Neural crest cell (in vitro differentiated cells): ENCODE data around the gene BTBD9. TPM values are rescaled to one million over a fixed set of nuclear protein-coding genes. Genes with fewer than 3 reads are reported as not detected.

Experiments used
- DNase-seq: peaks from one replicate; pipeline ENCODE4 v3.0.0; 2021; ENCODE audit warnings: low read depth, mixed read lengths, low spot score
- H3K27ac Mint-ChIP-seq: one replicate; pipeline ENCODE4 v1.8.0; 2021; ENCODE audit warnings: mild to moderate bottlenecking, mixed read lengths; ENCODE audit not compliant: unreplicated experiment
- H3K27me3 Mint-ChIP-seq: 2 replicates; pipeline ENCODE4 v1.8.0; 2021; ENCODE audit warnings: low read depth, mild to moderate bottlenecking, mixed read lengths
- H3K36me3 Mint-ChIP-seq: 2 replicates; pipeline ENCODE4 v1.8.0; 2021; ENCODE audit warnings: low read depth, mild to moderate bottlenecking, mixed read lengths
- H3K4me1 Mint-ChIP-seq: 2 replicates; pipeline ENCODE4 v1.8.0; 2021; ENCODE audit warnings: mixed read lengths
- H3K4me3 Mint-ChIP-seq: one replicate; pipeline ENCODE4 v1.8.0; 2021; ENCODE audit warnings: mild to moderate bottlenecking, mixed read lengths
- H3K9me3 Mint-ChIP-seq: 2 replicates; pipeline ENCODE4 v1.8.0; 2021; ENCODE audit warnings: mixed read lengths
- total RNA-seq: library from RNA; stranded (reverse); gene quantifications from 2 replicates; pipeline ENCODE4 v1.2.1, GENCODE V29; 2021
- TF ChIP-seq, protein P1 (sequence below): fragments of 200-600 bp; sonication (generic); conservative IDR thresholded peaks from 2 replicates; pipeline ENCODE4 v1.5.0; 2021; ENCODE audit warnings: antibody characterized with exemption, mild to moderate bottlenecking

BTBD9 gene
- total RNA-seq, 1 donor from 2014 or later = 18.0 TPM

DNA sequence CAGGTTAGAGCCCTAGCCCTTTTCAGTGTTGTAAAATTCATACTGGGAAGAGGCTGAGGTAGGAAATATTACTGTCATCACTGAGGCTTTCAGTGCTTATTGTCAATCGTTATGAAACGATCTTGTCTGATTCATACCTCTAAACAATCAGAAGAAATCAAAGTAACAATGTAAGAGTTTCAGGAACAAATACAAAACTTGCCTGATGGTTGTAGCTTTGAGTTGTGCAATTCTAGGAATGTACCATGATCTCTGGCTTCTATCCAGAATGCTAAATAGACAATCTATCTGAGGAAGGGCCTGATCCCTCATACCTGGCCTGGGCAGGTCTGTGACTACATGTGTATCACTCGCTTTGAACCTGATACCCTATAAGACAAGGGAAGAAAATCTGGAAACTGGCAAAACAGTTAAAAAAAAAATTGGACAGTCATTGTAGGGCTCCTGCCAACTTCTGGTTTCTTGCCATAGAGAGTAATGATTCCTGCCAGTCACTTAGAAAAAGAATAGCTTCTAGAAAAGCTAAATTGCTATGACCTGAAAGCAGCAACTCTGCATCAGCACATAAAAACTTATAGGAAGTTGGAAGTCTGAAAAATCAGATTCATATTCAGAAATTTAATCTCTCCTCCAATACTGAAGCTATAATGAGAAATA, 234.7 kb downstream of the BTBD9 start:
- no peaks in the 10 kb centered on the region for H3K9me3 Mint-ChIP-seq
- no peak overlapping the region for H3K4me3 Mint-ChIP-seq
- H3K36me3 Mint-ChIP-seq = no peaks in the 10 kb centered on the region
- TF ChIP-seq, protein P1, sequence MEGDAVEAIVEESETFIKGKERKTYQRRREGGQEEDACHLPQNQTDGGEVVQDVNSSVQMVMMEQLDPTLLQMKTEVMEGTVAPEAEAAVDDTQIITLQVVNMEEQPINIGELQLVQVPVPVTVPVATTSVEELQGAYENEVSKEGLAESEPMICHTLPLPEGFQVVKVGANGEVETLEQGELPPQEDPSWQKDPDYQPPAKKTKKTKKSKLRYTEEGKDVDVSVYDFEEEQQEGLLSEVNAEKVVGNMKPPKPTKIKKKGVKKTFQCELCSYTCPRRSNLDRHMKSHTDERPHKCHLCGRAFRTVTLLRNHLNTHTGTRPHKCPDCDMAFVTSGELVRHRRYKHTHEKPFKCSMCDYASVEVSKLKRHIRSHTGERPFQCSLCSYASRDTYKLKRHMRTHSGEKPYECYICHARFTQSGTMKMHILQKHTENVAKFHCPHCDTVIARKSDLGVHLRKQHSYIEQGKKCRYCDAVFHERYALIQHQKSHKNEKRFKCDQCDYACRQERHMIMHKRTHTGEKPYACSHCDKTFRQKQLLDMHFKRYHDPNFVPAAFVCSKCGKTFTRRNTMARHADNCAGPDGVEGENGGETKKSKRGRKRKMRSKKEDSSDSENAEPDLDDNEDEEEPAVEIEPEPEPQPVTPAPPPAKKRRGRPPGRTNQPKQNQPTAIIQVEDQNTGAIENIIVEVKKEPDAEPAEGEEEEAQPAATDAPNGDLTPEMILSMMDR = no peak
- H3K4me1 Mint-ChIP-seq = peaks cover 14% of the 10 kb centered on the region
- DNase-seq = no peak
- H3K27me3 Mint-ChIP-seq = no peaks in the 10 kb centered on the region
- no peak overlapping the region for H3K27ac Mint-ChIP-seq

DNA sequence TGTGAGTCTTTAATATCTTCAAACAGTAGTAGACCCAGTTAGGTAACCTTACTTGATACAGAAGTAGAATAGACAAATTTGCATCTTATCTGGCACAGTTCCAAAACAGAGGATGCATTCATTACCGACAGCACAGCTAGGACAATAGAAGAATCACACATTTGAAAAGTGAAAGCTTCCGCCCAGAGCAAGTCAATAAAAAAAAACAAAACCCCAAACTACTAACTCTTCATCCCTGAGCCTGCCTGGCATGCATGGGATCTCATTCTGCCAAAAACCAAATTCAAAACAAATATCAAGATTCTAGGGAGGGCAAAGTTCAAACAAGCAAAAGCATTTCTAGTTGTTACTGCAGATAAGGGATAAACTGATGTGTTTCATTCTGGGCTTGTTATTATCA, 235.4 kb downstream of the BTBD9 start:
- TF ChIP-seq, protein P1 = no peak
- Mint-ChIP-seq H3K4me3 (no peak overlapping the region), H3K27ac (no peak overlapping the region), H3K4me1 (peaks cover 14% of the 10 kb centered on the region), H3K36me3 (no peaks in the 10 kb centered on the region), H3K27me3 (no peaks in the 10 kb centered on the region), H3K9me3 (no peaks in the 10 kb centered on the region)
- DNase-seq = no peak

DNA sequence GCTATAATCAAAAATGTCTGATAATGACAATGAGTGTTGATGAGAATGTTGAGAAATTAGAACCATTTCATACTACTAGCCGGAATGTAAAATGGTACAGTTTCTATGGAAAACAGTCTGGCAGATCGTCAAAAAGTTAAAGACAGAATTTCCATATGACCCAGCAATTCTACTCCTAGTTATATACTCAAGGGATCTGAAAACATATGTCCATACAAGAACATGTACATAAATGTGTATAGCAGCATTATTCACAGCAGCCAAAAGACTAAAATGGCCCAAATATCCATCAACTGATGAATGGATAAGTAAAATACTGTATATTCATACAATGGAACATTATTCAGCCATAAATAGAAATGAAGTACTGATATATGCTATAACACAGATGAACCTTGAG, 236.2 kb downstream of the BTBD9 start:
- no peak overlapping the region for H3K27ac Mint-ChIP-seq
- H3K4me1 Mint-ChIP-seq = peaks cover 14% of the 10 kb centered on the region

DNA sequence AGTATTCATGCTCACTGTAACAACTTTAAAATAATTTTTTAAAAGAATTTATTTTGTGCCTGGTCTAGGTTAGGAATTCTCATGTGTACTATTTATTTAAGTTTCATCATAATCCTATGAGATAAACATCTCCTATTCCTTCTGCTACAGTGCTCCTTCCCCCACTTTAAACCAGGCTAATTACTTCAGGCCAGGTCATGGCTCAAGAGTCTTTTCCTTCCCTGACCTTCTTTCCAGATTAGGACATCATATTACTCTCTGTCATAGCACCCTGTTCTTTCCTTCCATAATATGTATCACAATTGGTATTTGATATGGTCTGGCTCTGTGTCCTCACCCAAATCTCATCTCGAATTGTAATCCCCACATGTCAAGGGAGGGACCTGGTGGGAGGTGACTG, 239.0 kb downstream of the BTBD9 start:
- Mint-ChIP-seq H3K4me1 (peaks cover 18% of the 10 kb centered on the region), H3K9me3 (no peaks in the 10 kb centered on the region), H3K36me3 (no peaks in the 10 kb centered on the region), H3K27me3 (no peaks in the 10 kb centered on the region), H3K4me3 (no peak overlapping the region), H3K27ac (no peak overlapping the region)
- DNase-seq = no peak
- TF ChIP-seq, protein P1 = no peak

More for the DNA sequence above, 236.2 kb downstream of the BTBD9 start:
- DNase-seq = no peak
- no peaks in the 10 kb centered on the region for H3K27me3 Mint-ChIP-seq
- no peaks in the 10 kb centered on the region for H3K9me3 Mint-ChIP-seq
- H3K4me3 Mint-ChIP-seq = no peak overlapping the region
- TF ChIP-seq, protein P1 = no peak
- no peaks in the 10 kb centered on the region for H3K36me3 Mint-ChIP-seq

DNA sequence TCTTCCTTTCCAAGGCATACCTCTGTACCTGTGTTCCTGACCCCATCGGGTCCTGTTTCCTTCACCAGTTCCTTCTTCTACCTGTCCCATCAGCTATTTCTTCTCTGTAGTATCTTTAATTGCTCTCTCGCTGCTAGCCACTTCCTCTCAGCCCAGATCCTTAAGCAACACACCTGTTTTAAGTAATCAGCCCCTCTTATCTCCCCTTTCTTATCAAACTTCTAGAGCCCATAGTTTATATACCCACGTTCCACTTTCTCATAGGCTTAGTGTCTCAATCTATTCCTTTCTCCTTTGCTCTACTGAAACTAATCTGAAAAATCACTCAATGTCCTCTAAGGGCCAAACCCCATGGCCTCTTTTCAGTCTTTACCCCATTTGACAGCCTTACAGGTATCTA, 239.6 kb downstream of the BTBD9 start:
- H3K9me3 Mint-ChIP-seq = no peaks in the 10 kb centered on the region
- H3K27me3 Mint-ChIP-seq = no peaks in the 10 kb centered on the region
- H3K27ac Mint-ChIP-seq = no peak overlapping the region
- TF ChIP-seq, protein P1 = no peak
- peaks cover 18% of the 10 kb centered on the region for H3K4me1 Mint-ChIP-seq
- no peaks in the 10 kb centered on the region for H3K36me3 Mint-ChIP-seq
- no peak for DNase-seq
- H3K4me3 Mint-ChIP-seq = no peak overlapping the region
